Lower leg skin (tissue), 4 donors: ENCODE measurements around the gene SLC9C1. TPM values are rescaled to one million over a fixed set of nuclear protein-coding genes. Genes with fewer than 3 reads are reported as not detected.

Experiments
- DNase-seq, 2 donors: peaks; one replicate each; pipeline ENCODE4 v3.0.0-alpha.2; 2019; ENCODE audit warnings: low spot score in 2 of 2
- H3K4me3 ChIP-seq: fragments of 200-600 bp; sonication (generic); 2 replicates; pipeline ENCODE4 v1.5.1; 2017; ENCODE audit warnings: mild to moderate bottlenecking, low read depth; ENCODE audit not compliant: poor library complexity, severe bottlenecking
- CTCF ChIP-seq, 3 donors: fragments of 450-650 bp; IDR thresholded peaks; one replicate each; pipeline ENCODE4 v1.5.1; 2016; ENCODE audit warnings: antibody characterized with exemption in 3 of 3, mild to moderate bottlenecking in 3 of 3, moderate library complexity in 2 of 3
- POLR2A ChIP-seq, 2 donors: fragments of 450-650 bp; IDR thresholded peaks; one replicate each; pipeline ENCODE4 v1.6.1; 2016 to 2017; ENCODE audit warnings: antibody characterized with exemption in 2 of 2, mild to moderate bottlenecking in 1 of 2, moderate library complexity in 1 of 2
- WGBS, 2 donors: methylation state at CpG; one replicate each; pipeline ENCODE4 v1.1.5; 2018; 5-methylcytosine and 5-hydroxymethylcytosine counted together
- intact Hi-C: fragments of 100-400 bp; cut with DNase I; formaldehyde crosslinking; loops from one replicate; pipeline ENCODE4 v1.15.0; 2023; ENCODE audit warnings: low total_unique reads
- total RNA-seq, 4 donors: library from RNA; depleted of rRNA; stranded (reverse); fragments of >200 nt; gene quantifications; one replicate each; pipeline ENCODE4 v1.1.0, GENCODE V29; 2016

Gene SLC9C1
- total RNA-seq, 4 donors from 2014 or later, result not detected

GRCh38 chr3:112289011-112289410 is 5.0 kb downstream of the SLC9C1 start:
- no peak for DNase-seq
- H3K4me3 ChIP-seq, result no peak overlapping the region
- intact Hi-C loops, result no loop called here
- WGBS, 2 donors, result 83 to 87% methylated on average over 4 of the region's 4 CpGs
- TF ChIP-seq CTCF (IDR thresholded peaks at IDR 0.05) (no peak), POLR2A (IDR thresholded peaks at IDR 0.05) (no peak)

GRCh38 chr3:112280266-112280665 is 13.8 kb downstream of the SLC9C1 start:
- WGBS, 2 donors, result 83 to 94% methylated on average over 1 of the region's 1 CpG

GRCh38 chr3:112273536-112273935 is 20.5 kb downstream of the SLC9C1 start:
- intact Hi-C loops, result no loop called here
- TF ChIP-seq CTCF (IDR thresholded peaks at IDR 0.05), result no peak
- TF ChIP-seq POLR2A (IDR thresholded peaks at IDR 0.05), result no peak
- no peak overlapping the region for H3K4me3 ChIP-seq
- 86 to 88% methylated on average over 2 of the region's 2 CpGs for whole genome bisulfite sequencing, 2 donors
- no peak for DNase-seq

More at GRCh38 chr3:112280266-112280665, 13.8 kb downstream of the SLC9C1 start:
- intact Hi-C loops, result no loop called here
- DNase-seq, result no peak
- H3K4me3 ChIP-seq, result no peak overlapping the region
- no peak for TF ChIP-seq CTCF (IDR thresholded peaks at IDR 0.05)
- TF ChIP-seq POLR2A (IDR thresholded peaks at IDR 0.05), result no peak

GRCh38 chr3:112261742-112262141 is 32.3 kb downstream of the SLC9C1 start:
- DNase-seq, result no peak
- no peak overlapping the region for H3K4me3 ChIP-seq
- 69 to 73% methylated on average over 2 of the region's 2 CpGs for WGBS, 2 donors
- TF ChIP-seq CTCF (IDR thresholded peaks at IDR 0.05) (no peak), POLR2A (IDR thresholded peaks at IDR 0.05) (no peak)
- intact Hi-C loops, result no loop called here

GRCh38 chr3:112260563-112260962 is 33.5 kb downstream of the SLC9C1 start:
- WGBS, 2 donors, result 85 to 87% methylated on average over 1 of the region's 1 CpG
- DNase-seq, result no peak
- no peak overlapping the region for H3K4me3 ChIP-seq
- intact Hi-C loops, result no loop called here
- TF ChIP-seq CTCF (IDR thresholded peaks at IDR 0.05) (no peak), POLR2A (IDR thresholded peaks at IDR 0.05) (no peak)

- TF ChIP-seq CTCF (IDR thresholded peaks at IDR 0.05) (no peak), POLR2A (IDR thresholded peaks at IDR 0.05) (no peak)
- no peak overlapping the region for H3K4me3 ChIP-seq
- WGBS, 2 donors, result 94 to 96% methylated on average over 2 of the region's 2 CpGs
- intact Hi-C loops, result no loop called here
- DNase-seq, result no peak
Observed at GRCh38 chr3:112253301-112253971, 40.6 kb downstream of the SLC9C1 start.
